ENCODE results near the gene IRX4. TPM values are rescaled to one million over a fixed set of nuclear protein-coding genes. Genes with fewer than 3 reads are reported as not detected.

Gene IRX4
- total RNA-seq, 1 donor from 2014 or later, result not detected

GRCh38 chr5:1865486-1865885 lies 17.2 kb downstream of the IRX4 start:
- intact Hi-C loops (cut with DNase I), result no loop called here
- H3K27me3 ChIP-seq (ENCODE audit: low read depth), result peaks cover 59% of the 10 kb centered on the region
- no peaks in the 10 kb centered on the region for H3K9me3 ChIP-seq
- no peak overlapping the region for H3K4me3 ChIP-seq
- H3K36me3 ChIP-seq, result no peaks in the 10 kb centered on the region
- H3K27ac ChIP-seq, result no peak overlapping the region
- TF ChIP-seq CTCF (IDR thresholded peaks at IDR 0.05), result no peak
- DNase-seq (no peak), ATAC-seq (no peak)
- no peaks in the 10 kb centered on the region for H3K4me1 ChIP-seq

GRCh38 chr5:1864896-1865440 lies 17.8 kb downstream of the IRX4 start:
- peaks cover 59% of the 10 kb centered on the region for H3K27me3 ChIP-seq (ENCODE audit: low read depth)
- ATAC-seq, result no peak

GRCh38 chr5:1860949-1861348 lies 21.8 kb downstream of the IRX4 start:
- no peak for DNase-seq
- intact Hi-C loops (cut with DNase I), result no loop called here
- ATAC-seq, result no peak
- Histone ChIP-seq H3K27ac (no peak overlapping the region), H3K27me3 (ENCODE audit: low read depth) (peaks cover 52% of the 10 kb centered on the region), H3K9me3 (no peaks in the 10 kb centered on the region), H3K36me3 (no peaks in the 10 kb centered on the region), H3K4me1 (no peaks in the 10 kb centered on the region), H3K4me3 (no peak overlapping the region)
- TF ChIP-seq CTCF (IDR thresholded peaks at IDR 0.05), result no peak

More at GRCh38 chr5:1864896-1865440, 17.8 kb downstream of the IRX4 start:
- no peaks in the 10 kb centered on the region for H3K36me3 ChIP-seq
- H3K27ac ChIP-seq, result no peak overlapping the region
- intact Hi-C loops (cut with DNase I), result no loop called here
- DNase-seq, result no peak
- H3K4me3 ChIP-seq, result no peak overlapping the region
- H3K9me3 ChIP-seq, result no peaks in the 10 kb centered on the region
- no peak for TF ChIP-seq CTCF (IDR thresholded peaks at IDR 0.05)
- no peaks in the 10 kb centered on the region for H3K4me1 ChIP-seq

- Histone ChIP-seq H3K4me1 (no peaks in the 10 kb centered on the region), H3K27ac (no peak overlapping the region), H3K36me3 (no peaks in the 10 kb centered on the region), H3K27me3 (ENCODE audit: low read depth) (peaks cover 50% of the 10 kb centered on the region), H3K9me3 (no peaks in the 10 kb centered on the region), H3K4me3 (no peak overlapping the region)
- ATAC-seq (no peak), DNase-seq (no peak)
- intact Hi-C loops (cut with DNase I), result no loop called here
- no peak for TF ChIP-seq CTCF (IDR thresholded peaks at IDR 0.05)
Measured at GRCh38 chr5:1860021-1860610, 22.6 kb downstream of the IRX4 start.

GRCh38 chr5:1859099-1859498 lies 23.6 kb downstream of the IRX4 start:
- H3K4me3 ChIP-seq, result no peak overlapping the region
- no peak overlapping the region for H3K27ac ChIP-seq
- no peaks in the 10 kb centered on the region for H3K36me3 ChIP-seq
- intact Hi-C loops (cut with DNase I), result no loop called here
- no peak for TF ChIP-seq CTCF (IDR thresholded peaks at IDR 0.05)
- peaks cover 48% of the 10 kb centered on the region for H3K27me3 ChIP-seq (ENCODE audit: low read depth)
- ATAC-seq (no peak), DNase-seq (no peak)
- no peaks in the 10 kb centered on the region for H3K4me1 ChIP-seq
- no peaks in the 10 kb centered on the region for H3K9me3 ChIP-seq
